ENCODE data around the gene MYT1. TPM values are rescaled to one million over a fixed set of nuclear protein-coding genes. Genes with fewer than 3 reads are reported as not detected.

The MYT1 gene
- total and polyA plus RNA-seq, 2 of the 8 experiments (the other 6 are each of a cell fraction or from before 2014, with no cell fraction given): 0.63 to 2.0 TPM

DNA sequence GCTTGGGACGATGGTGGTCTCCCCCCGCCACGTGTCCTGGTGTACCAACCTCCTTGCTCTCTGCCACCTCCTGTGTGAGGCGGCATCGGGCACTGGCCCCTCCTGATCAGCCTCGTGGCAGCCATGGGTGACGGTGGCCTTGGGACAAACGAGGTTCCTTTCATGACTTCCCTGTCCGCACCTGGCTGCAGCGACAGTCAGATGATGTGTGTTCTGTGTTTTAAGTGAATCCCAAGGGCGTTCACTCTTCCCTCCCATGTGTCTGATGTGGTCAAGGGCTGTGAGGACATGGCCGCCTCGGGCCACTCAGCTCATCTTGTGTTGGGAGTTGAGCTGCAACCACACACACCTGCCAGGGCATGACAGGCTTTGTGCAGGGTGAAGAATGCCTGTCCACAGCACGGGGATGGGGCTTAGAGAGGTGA lies 60.9 kb downstream of the MYT1 start (continued):
- TF ChIP-seq MAX (IDR thresholded peaks at IDR 0.05) (no peak), SP1 (IDR thresholded peaks at IDR 0.05; ENCODE audit: low read depth, low read length) (no peak), TCF12 (IDR thresholded peaks at IDR 0.05; ENCODE audit: low read depth, low read length) (no peak), POU5F1 (IDR thresholded peaks at IDR 0.05; ENCODE audit: low read depth, low read length) (no peak), SIRT6 (IDR thresholded peaks at IDR 0.05; ENCODE audit: low read length) (no peak), YY1 (IDR thresholded peaks at IDR 0.05; ENCODE audit: low read depth, low read length) (no peak), RAD21 (IDR thresholded peaks at IDR 0.05 in 1 of 2, conservative IDR thresholded peaks at IDR 0.05 in 1 of 2; ENCODE audit: low read depth in 2 of 2, low read length in 2 of 2) (no peak), HDAC6 (IDR thresholded peaks at IDR 0.05; ENCODE audit: low read depth, low read length) (no peak)

All from H1 (cell line).